22Rv1 (cell line): ENCODE data around the gene GTF3C2.

ENCODE experiments used
- ZFX ChIP-seq: fragments of 450-650 bp; IDR thresholded peaks from 2 replicates; pipeline ENCODE4 v1.6.1; 2017; ENCODE audit warnings: antibody characterized with exemption, borderline replicate concordance
- TF ChIP-seq, protein P1 (sequence below): fragments of 450-650 bp; IDR thresholded peaks from 2 replicates; pipeline ENCODE4 v1.5.1; 2017; ENCODE audit warnings: mild to moderate bottlenecking

GRCh38 chr2:27309651-27310050 is 46.9 kb downstream of the GTF3C2 start:
- TF ChIP-seq, protein P1, sequence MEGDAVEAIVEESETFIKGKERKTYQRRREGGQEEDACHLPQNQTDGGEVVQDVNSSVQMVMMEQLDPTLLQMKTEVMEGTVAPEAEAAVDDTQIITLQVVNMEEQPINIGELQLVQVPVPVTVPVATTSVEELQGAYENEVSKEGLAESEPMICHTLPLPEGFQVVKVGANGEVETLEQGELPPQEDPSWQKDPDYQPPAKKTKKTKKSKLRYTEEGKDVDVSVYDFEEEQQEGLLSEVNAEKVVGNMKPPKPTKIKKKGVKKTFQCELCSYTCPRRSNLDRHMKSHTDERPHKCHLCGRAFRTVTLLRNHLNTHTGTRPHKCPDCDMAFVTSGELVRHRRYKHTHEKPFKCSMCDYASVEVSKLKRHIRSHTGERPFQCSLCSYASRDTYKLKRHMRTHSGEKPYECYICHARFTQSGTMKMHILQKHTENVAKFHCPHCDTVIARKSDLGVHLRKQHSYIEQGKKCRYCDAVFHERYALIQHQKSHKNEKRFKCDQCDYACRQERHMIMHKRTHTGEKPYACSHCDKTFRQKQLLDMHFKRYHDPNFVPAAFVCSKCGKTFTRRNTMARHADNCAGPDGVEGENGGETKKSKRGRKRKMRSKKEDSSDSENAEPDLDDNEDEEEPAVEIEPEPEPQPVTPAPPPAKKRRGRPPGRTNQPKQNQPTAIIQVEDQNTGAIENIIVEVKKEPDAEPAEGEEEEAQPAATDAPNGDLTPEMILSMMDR = no peak
- TF ChIP-seq ZFX = no peak
